Keratinocyte (primary cell): ENCODE data around the gene TTI1. TPM values are rescaled to one million over a fixed set of nuclear protein-coding genes. Genes with fewer than 3 reads are reported as not detected.

Experiments used
- DNase-seq: peaks from one replicate; pipeline ENCODE4 v3.0.0-alpha.2; 2011; ENCODE audit warnings: low read depth, missing footprints, low spot score
- FAIRE-seq: peaks from 2 replicates; lab custom pipeline; 2011; peaks lifted over from hg19 to GRCh38; lab: Jason Lieb, UNC
- H2AFZ ChIP-seq: 2 replicates; pipeline ENCODE4 v1.6.0; 2012; ENCODE audit warnings: low read length, control low read depth, inconsistent platforms; ENCODE audit not compliant: control insufficient read depth
- H3K27ac ChIP-seq: 2 replicates; pipeline ENCODE4 v1.5.1; 2011; ENCODE audit warnings: low read length; ENCODE audit not compliant: control insufficient read depth, insufficient read depth
- H3K27me3 ChIP-seq: 3 replicates; pipeline ENCODE4 v1.6.0; 2011; ENCODE audit warnings: low read length; ENCODE audit not compliant: control insufficient read depth, insufficient read depth; ENCODE audit errors: extremely low read depth
- H3K36me3 ChIP-seq, 2 experiments: 2 replicates in 1 of 2; 3 replicates in 1 of 2; pipeline ENCODE4 v1.5.1; 2011; ENCODE audit warnings: low read length in 2 of 2, mild to moderate bottlenecking in 1 of 2; ENCODE audit not compliant: control insufficient read depth in 2 of 2, insufficient read depth in 2 of 2; ENCODE audit errors: extremely low read depth in 1 of 2
- H3K4me1 ChIP-seq: 3 replicates; pipeline ENCODE4 v1.5.1; 2011; ENCODE audit warnings: low read length; ENCODE audit not compliant: control insufficient read depth, insufficient read depth; ENCODE audit errors: extremely low read depth
- H3K4me2 ChIP-seq: 3 replicates; pipeline ENCODE4 v1.6.0; 2011; ENCODE audit warnings: low read depth, low read length; ENCODE audit not compliant: control insufficient read depth, insufficient read depth; ENCODE audit errors: extremely low read depth
- H3K4me3 ChIP-seq, 3 experiments: fragments of 200-600 bp in 1 of 3; sonication (generic) in 1 of 3; 2 replicates in 2 of 3; 3 replicates in 1 of 3; pipeline ENCODE4 v1.5.1; 2011 to 2016; ENCODE audit warnings: low read length in 3 of 3, mild to moderate bottlenecking in 3 of 3, control low read depth in 2 of 3, inconsistent platforms in 1 of 3, low read depth in 1 of 3, mixed read lengths in 1 of 3, mixed run types in 1 of 3, moderate library complexity in 1 of 3; ENCODE audit not compliant: control insufficient read depth in 2 of 3, insufficient read depth in 2 of 3; ENCODE audit errors: extremely low read depth in 1 of 3
- H3K79me2 ChIP-seq: 2 replicates; pipeline ENCODE4 v1.6.0; 2012; ENCODE audit warnings: low read length; ENCODE audit not compliant: control insufficient read depth, insufficient read depth
- H3K9ac ChIP-seq: 3 replicates; pipeline ENCODE4 v1.6.0; 2011; ENCODE audit warnings: low read length; ENCODE audit not compliant: control insufficient read depth, insufficient read depth; ENCODE audit errors: extremely low read depth
- H3K9me1 ChIP-seq: 3 replicates; pipeline ENCODE4 v1.6.0; 2011; ENCODE audit warnings: low read length; ENCODE audit not compliant: control insufficient read depth, insufficient read depth; ENCODE audit errors: extremely low read depth
- H3K9me3 ChIP-seq: 2 replicates; pipeline ENCODE4 v1.5.1; 2012; ENCODE audit warnings: low read depth, low read length; ENCODE audit not compliant: control insufficient read depth
- H4K20me1 ChIP-seq: 3 replicates; pipeline ENCODE4 v1.6.0; 2011; ENCODE audit warnings: low read length; ENCODE audit not compliant: control insufficient read depth, insufficient read depth; ENCODE audit errors: extremely low read depth
- EZH2 ChIP-seq: IDR thresholded peaks from one replicate; pipeline ENCODE4 v1.6.1; 2012; ENCODE audit warnings: inconsistent platforms, mild to moderate bottlenecking, low read length, moderate library complexity
- dilution Hi-C: fragments of 300-500 bp; cut with MboI; formaldehyde crosslinking; loops from one replicate; pipeline ENCODE4 v1.7.0; 2020; ENCODE audit warnings: low sequenced_read_pairs; ENCODE audit not compliant: extremely low pct_ligation_motif_present
- polyA plus RNA-seq, 5 experiments: library from polyadenylated mRNA; depleted of rRNA in 3 of 5; stranded (reverse) in 3 of 5; stranded (forward) in 1 of 5; unstranded in 1 of 5; fragments of >200 nt; gene quantifications; 1 replicate in 1 of 5; 2 replicates in 3 of 5; 3 replicates in 1 of 5; pipeline versions ENCODE4 v1.2.1 to v1.2.3, GENCODE V29; 2011 to 2012; ENCODE audit warnings: missing spikeins in 2 of 5, low read depth in 1 of 5, low replicate concordance in 1 of 5
- TF ChIP-seq, protein P1 (sequence below), 3 experiments: IDR thresholded peaks in 1 of 3; conservative IDR thresholded peaks in 1 of 3; optimal IDR thresholded peaks in 1 of 3; 2 replicates in 2 of 3; 3 replicates in 1 of 3; pipeline versions ENCODE3 to v1.5.1; 2011; ENCODE audit warnings: low read length in 3 of 3, mild to moderate bottlenecking in 3 of 3, moderate library complexity in 2 of 3, control low read depth in 1 of 3, inconsistent platforms in 1 of 3; ENCODE audit not compliant: insufficient read depth in 2 of 3; ENCODE audit errors: extremely low read depth in 1 of 3

The TTI1 gene
- polyA plus RNA-seq, 1 donor (not counting 4 experiments of a cell fraction or from before 2014, with no cell fraction given), result 13.5 TPM

DNA sequence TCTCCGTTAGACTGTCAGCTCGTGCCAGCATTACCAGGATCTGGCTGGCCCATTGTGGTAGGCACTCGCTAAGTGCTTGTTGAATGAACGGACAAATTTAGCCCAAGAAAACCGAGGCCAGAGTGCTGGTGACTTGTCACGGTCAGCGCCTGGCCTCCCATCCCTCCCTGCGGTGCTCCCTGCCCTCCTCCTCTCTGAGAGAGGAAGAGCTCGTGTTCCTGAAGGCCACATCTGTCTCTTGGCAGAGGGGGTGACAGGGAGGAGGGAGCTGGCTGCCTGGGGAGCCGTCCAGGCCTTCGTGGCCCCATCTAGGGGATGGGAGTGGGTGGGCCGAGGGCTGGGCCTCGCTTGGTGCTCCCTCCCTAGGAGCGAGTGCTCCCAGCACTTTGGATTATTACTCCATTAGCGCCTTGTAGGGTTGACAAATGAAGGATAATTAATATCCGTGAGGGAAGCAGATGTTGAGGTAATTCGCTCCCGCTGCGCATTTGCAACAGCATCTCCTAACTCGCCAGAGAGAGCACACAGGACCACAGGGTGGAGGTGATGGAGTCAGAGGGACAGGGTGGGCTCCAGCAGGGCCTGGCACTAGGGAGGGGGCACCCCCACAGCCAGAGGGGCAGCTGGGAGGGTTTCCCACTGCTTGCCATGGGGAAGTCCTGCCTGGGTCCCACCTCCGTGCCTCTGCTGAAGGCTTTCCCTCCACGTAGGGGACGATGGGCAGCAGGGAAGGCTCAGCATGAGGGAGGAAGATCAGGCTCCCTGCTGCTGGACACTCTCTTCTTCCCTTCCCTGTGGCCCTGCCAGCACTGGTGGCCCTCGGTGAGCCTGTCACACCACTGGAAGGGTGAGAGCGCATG lies 93.3 kb downstream of the TTI1 start:
- H3K36me3 ChIP-seq, result no peaks in the 10 kb centered on the region
- no peak overlapping the region for H3K4me2 ChIP-seq
- no peak overlapping the region for H2AFZ ChIP-seq

DNA sequence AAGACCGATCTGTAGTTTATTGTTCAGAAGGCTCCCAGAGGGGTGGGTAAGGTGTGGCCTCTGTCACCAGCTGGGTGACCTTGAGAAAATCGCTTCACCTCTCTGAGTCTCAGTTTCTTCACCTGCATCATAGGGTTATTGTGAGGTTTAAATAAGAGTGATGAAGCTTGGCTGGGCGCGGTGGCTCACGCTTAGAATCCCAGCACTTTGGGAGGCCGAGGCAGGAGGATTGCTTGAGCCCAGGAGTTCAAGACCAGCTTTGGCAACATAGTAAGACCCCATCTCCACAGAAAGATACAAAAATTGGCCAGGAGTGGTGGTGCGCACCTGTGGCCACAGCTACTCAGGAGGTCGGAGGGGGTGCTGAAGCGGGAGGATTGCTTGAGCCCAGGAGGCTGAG lies 94.3 kb downstream of the TTI1 start:
- H3K9ac ChIP-seq, result no peak overlapping the region
- H3K4me3 ChIP-seq, result no peak overlapping the region
- DNase-seq (no peak), FAIRE-seq (no peak)
- H3K27me3 ChIP-seq, result peaks cover 11% of the 10 kb centered on the region
- H3K9me1 ChIP-seq, result no peaks in the 10 kb centered on the region
- H3K9me3 ChIP-seq, result no peaks in the 10 kb centered on the region
- H2AFZ ChIP-seq, result no peak overlapping the region
- H4K20me1 ChIP-seq, result no peaks in the 10 kb centered on the region
- no peaks in the 10 kb centered on the region for H3K36me3 ChIP-seq
- dilution Hi-C loops, result no loop called here
- H3K27ac ChIP-seq, result no peak overlapping the region
- H3K79me2 ChIP-seq, result no peaks in the 10 kb centered on the region
- H3K4me2 ChIP-seq, result no peak overlapping the region
- TF ChIP-seq, protein P1, sequence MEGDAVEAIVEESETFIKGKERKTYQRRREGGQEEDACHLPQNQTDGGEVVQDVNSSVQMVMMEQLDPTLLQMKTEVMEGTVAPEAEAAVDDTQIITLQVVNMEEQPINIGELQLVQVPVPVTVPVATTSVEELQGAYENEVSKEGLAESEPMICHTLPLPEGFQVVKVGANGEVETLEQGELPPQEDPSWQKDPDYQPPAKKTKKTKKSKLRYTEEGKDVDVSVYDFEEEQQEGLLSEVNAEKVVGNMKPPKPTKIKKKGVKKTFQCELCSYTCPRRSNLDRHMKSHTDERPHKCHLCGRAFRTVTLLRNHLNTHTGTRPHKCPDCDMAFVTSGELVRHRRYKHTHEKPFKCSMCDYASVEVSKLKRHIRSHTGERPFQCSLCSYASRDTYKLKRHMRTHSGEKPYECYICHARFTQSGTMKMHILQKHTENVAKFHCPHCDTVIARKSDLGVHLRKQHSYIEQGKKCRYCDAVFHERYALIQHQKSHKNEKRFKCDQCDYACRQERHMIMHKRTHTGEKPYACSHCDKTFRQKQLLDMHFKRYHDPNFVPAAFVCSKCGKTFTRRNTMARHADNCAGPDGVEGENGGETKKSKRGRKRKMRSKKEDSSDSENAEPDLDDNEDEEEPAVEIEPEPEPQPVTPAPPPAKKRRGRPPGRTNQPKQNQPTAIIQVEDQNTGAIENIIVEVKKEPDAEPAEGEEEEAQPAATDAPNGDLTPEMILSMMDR (optimal IDR thresholded peaks at IDR 0.05 in 1 of 3, IDR thresholded peaks at IDR 0.05 in 1 of 3, conservative IDR thresholded peaks at IDR 0.05 in 1 of 3; ENCODE audit: extremely low read depth in 1 of 3, insufficient read depth in 2 of 3, low read length in 3 of 3), result no peak
- TF ChIP-seq EZH2, result no peak
- H3K4me1 ChIP-seq, result no peaks in the 10 kb centered on the region

More for the DNA sequence above, 93.3 kb downstream of the TTI1 start:
- FAIRE-seq, result no peak
- DNase-seq, result no peak
- Histone ChIP-seq H4K20me1 (no peaks in the 10 kb centered on the region), H3K27ac (no peak overlapping the region), H3K9ac (no peak overlapping the region), H3K27me3 (peaks cover 6% of the 10 kb centered on the region), H3K9me3 (no peaks in the 10 kb centered on the region), H3K4me3 (no peak overlapping the region), H3K9me1 (no peaks in the 10 kb centered on the region), H3K4me1 (no peaks in the 10 kb centered on the region), H3K79me2 (no peaks in the 10 kb centered on the region)
- dilution Hi-C loops, result no loop called here
- TF ChIP-seq, protein P1 (optimal IDR thresholded peaks at IDR 0.05 in 1 of 3, IDR thresholded peaks at IDR 0.05 in 1 of 3, conservative IDR thresholded peaks at IDR 0.05 in 1 of 3; ENCODE audit: extremely low read depth in 1 of 3, insufficient read depth in 2 of 3, low read length in 3 of 3), result no peak
- TF ChIP-seq EZH2, result no peak
